Glutamatergic neuron (in vitro differentiated cells): Measurements from ENCODE around the gene COA1. TPM values are rescaled to one million over a fixed set of nuclear protein-coding genes. Genes with fewer than 3 reads are reported as not detected.

Source experiments
- DNase-seq: peaks from one replicate; pipeline ENCODE4 v3.0.0; 2022
- H3K27ac Mint-ChIP-seq: one replicate; pipeline ENCODE4 v1.8.0; 2020; ENCODE audit warnings: mild to moderate bottlenecking, mixed read lengths, inconsistent platforms; ENCODE audit not compliant: unreplicated experiment
- H3K27me3 Mint-ChIP-seq: one replicate; pipeline ENCODE4 v1.8.0; 2020; ENCODE audit warnings: mild to moderate bottlenecking, moderate library complexity, mixed read lengths, inconsistent platforms; ENCODE audit not compliant: unreplicated experiment
- H3K36me3 Mint-ChIP-seq: one replicate; pipeline ENCODE4 v1.8.0; 2020; ENCODE audit warnings: mild to moderate bottlenecking, mixed read lengths, inconsistent platforms; ENCODE audit not compliant: unreplicated experiment
- H3K4me1 Mint-ChIP-seq: one replicate; pipeline ENCODE4 v1.8.0; 2020; ENCODE audit warnings: mild to moderate bottlenecking, low read depth, mixed read lengths, inconsistent platforms; ENCODE audit not compliant: unreplicated experiment
- H3K4me3 Mint-ChIP-seq: one replicate; pipeline ENCODE4 v1.8.0; 2020; ENCODE audit warnings: mild to moderate bottlenecking, mixed read lengths, inconsistent platforms; ENCODE audit not compliant: unreplicated experiment
- H3K9me3 Mint-ChIP-seq: one replicate; pipeline ENCODE4 v1.8.0; 2020; ENCODE audit warnings: mild to moderate bottlenecking, moderate library complexity, mixed read lengths, inconsistent platforms; ENCODE audit not compliant: unreplicated experiment
- CTCF ChIP-seq: fragments of 200-600 bp; sonication (generic); IDR thresholded peaks from one replicate; pipeline ENCODE4 v1.5.0; 2021; ENCODE audit not compliant: partially characterized antibody, unreplicated experiment
- total RNA-seq: library from RNA; stranded (reverse); fragmentation: NEBNext Ultra II Directional; extraction: Animal tissue kit (Norgen Biotek cat#: 25700); gene quantifications from one replicate; pipeline ENCODE4 v1.2.1, GENCODE V29; 2021; ENCODE audit not compliant: unreplicated experiment

Gene COA1
- total RNA-seq, 1 donor from 2014 or later, result 73.7 TPM

DNA sequence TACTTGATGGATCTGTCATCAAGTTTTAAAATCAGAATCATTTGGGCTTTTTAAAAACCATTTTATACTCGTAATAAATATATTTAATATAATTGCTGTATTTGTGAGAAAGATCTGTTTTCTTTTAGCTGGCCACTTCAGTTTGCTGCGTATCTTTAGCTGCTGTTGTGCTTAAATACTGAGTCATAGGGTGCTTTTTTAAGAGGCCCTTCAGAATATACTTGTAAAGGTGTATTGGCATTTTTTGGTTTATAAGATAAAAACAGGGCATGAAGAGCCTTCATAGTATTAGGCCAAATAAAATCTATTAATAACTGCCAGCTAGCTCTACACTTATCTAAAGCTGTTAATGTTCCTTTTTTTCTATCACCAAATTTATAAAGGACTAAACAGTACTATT is 102.6 kb downstream of the COA1 start:
- DNase-seq, result no peak
- Mint-ChIP-seq H3K4me3 (no peak overlapping the region), H3K27me3 (peaks cover 1% of the 10 kb centered on the region), H3K9me3 (no peaks in the 10 kb centered on the region), H3K4me1 (peaks cover 13% of the 10 kb centered on the region), H3K27ac (no peak overlapping the region), H3K36me3 (no peaks in the 10 kb centered on the region)
- TF ChIP-seq CTCF, result no peak

DNA sequence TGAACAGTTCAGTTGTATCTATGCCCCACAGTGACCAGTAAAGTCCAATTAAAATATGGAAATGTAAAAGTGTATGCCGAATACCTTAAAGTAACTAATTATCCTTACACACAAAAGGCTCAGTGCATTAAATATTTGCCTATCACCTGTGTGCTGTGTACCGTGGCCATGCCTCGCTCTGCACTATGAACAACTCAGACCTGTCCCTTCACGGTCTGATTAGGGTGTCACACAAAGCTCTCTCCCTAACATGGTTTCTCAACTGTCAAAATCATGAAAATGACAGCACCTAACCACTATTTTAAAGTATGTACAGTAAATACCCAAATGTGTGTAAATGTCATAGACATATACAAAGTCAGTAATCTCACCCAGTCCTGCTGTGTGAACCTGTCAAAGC is 103.3 kb downstream of the COA1 start:
- Mint-ChIP-seq H3K9me3 (no peaks in the 10 kb centered on the region), H3K27me3 (peaks cover 1% of the 10 kb centered on the region), H3K4me3 (no peak overlapping the region), H3K27ac (no peak overlapping the region), H3K4me1 (peaks cover 13% of the 10 kb centered on the region), H3K36me3 (no peaks in the 10 kb centered on the region)
- DNase-seq, result no peak
- TF ChIP-seq CTCF, result no peak

DNA sequence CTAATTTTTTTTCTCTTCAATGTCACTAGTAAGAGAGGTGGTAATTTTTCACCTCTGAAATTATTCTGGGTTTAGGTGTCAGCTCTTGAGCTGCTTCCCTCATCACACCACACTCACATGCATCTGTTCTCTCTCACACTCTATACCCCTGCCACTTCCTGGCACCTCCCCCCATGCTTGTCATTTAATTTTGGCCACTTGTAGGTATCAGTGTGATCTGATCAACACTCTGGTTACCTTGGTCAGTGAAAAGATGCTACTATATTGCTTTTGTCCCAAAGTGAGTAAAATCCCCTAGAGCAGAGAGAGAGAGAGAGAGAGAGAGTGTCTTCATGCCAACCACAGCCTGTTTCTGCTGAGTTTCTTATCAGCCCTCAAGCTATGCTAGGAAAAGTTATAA is 103.9 kb downstream of the COA1 start:
- TF ChIP-seq CTCF, result no peak
- H3K9me3 Mint-ChIP-seq, result no peaks in the 10 kb centered on the region
- H3K27ac Mint-ChIP-seq, result no peak overlapping the region
- no peak for DNase-seq
- peaks cover 1% of the 10 kb centered on the region for H3K27me3 Mint-ChIP-seq
- no peaks in the 10 kb centered on the region for H3K36me3 Mint-ChIP-seq
- no peak overlapping the region for H3K4me3 Mint-ChIP-seq
- H3K4me1 Mint-ChIP-seq, result peaks cover 15% of the 10 kb centered on the region

GRCh38 chr7:43624156-43624555 is 105.2 kb downstream of the COA1 start:
- Mint-ChIP-seq H3K4me1 (peaks cover 15% of the 10 kb centered on the region), H3K27ac (no peak overlapping the region), H3K27me3 (peaks cover 1% of the 10 kb centered on the region), H3K4me3 (no peak overlapping the region), H3K9me3 (no peaks in the 10 kb centered on the region), H3K36me3 (no peaks in the 10 kb centered on the region)
- TF ChIP-seq CTCF, result no peak
- DNase-seq, result no peak

GRCh38 chr7:43621729-43622448 is 107.4 kb downstream of the COA1 start:
- Mint-ChIP-seq H3K4me3 (no peak overlapping the region), H3K27me3 (no peaks in the 10 kb centered on the region), H3K27ac (no peak overlapping the region), H3K9me3 (no peaks in the 10 kb centered on the region), H3K36me3 (no peaks in the 10 kb centered on the region), H3K4me1 (peaks cover 15% of the 10 kb centered on the region)
- no peak for DNase-seq
- TF ChIP-seq CTCF, result no peak
